SU-DHL-6 (cell line): ENCODE results near the gene DCAF4.
A peak's percentile ranks its signal among the peaks of the same experiment; 100 is the strongest.

Experiments
- H2AFZ ChIP-seq: fragments of 200-600 bp; sonication (generic); 2 replicates; pipeline ENCODE4 v1.6.1; 2014; ENCODE audit warnings: low read depth, mild to moderate bottlenecking, moderate library complexity, mixed read lengths, antibody characterized with exemption, low read length; ENCODE audit not compliant: severe bottlenecking
- H3F3A ChIP-seq: fragments of 200-600 bp; shearing (Covaris generic); 2 replicates; pipeline ENCODE4 v1.6.0; 2016; ENCODE audit warnings: antibody characterized with exemption, mild to moderate bottlenecking; ENCODE audit not compliant: insufficient read depth
- H3K27ac ChIP-seq: fragments of 200-600 bp; sonication (generic); 2 replicates; pipeline ENCODE4 v1.5.1; 2016; ENCODE audit warnings: low read depth, mild to moderate bottlenecking, low read length, moderate library complexity, mixed read lengths
- H3K27me3 ChIP-seq: fragments of 200-600 bp; sonication (generic), shearing (Covaris generic); 2 replicates; pipeline ENCODE4 v1.6.0; 2014; ENCODE audit warnings: mild to moderate bottlenecking, low read length
- H3K36me3 ChIP-seq: fragments of 200-600 bp; sonication (generic); 2 replicates; pipeline ENCODE4 v1.6.1; 2014; ENCODE audit warnings: mild to moderate bottlenecking, low read length, mixed read lengths
- H3K4me2 ChIP-seq: fragments of 300-600, 200-600 bp; shearing (Covaris generic), sonication (generic); 2 replicates; pipeline ENCODE4 v1.6.0; 2014; ENCODE audit warnings: low read length, low read depth, mild to moderate bottlenecking; ENCODE audit not compliant: poor library complexity, severe bottlenecking
- H3K4me3 ChIP-seq: fragments of 200-600 bp; sonication (generic); 2 replicates; pipeline ENCODE4 v1.5.1; 2014; ENCODE audit warnings: antibody characterized with exemption, low read length, mild to moderate bottlenecking, mixed read lengths; ENCODE audit not compliant: insufficient read depth, poor library complexity, severe bottlenecking
- H3K79me2 ChIP-seq: fragments of 200-600 bp; sonication (generic); 2 replicates; pipeline ENCODE4 v1.6.1; 2014; ENCODE audit warnings: mild to moderate bottlenecking, low read length, moderate library complexity; ENCODE audit not compliant: insufficient read depth
- H3K9ac ChIP-seq: fragments of 200-600 bp; sonication (generic); 2 replicates; pipeline ENCODE4 v1.7.0; 2014; ENCODE audit warnings: mild to moderate bottlenecking, low read length
- H3K9me2 ChIP-seq: fragments of 200-600 bp; sonication (generic); replicated peaks from 2 replicates; pipeline ENCODE4 v1.6.1; 2014; ENCODE audit warnings: low read length; ENCODE audit not compliant: insufficient read depth
- H3K9me3 ChIP-seq: fragments of 200-600 bp; sonication (generic); 2 replicates; pipeline ENCODE4 v1.6.1; 2014; ENCODE audit warnings: low read length, mixed read lengths; ENCODE audit not compliant: insufficient read depth
- H4K20me1 ChIP-seq: fragments of 200-600 bp; sonication (generic); 2 replicates; pipeline ENCODE4 v1.6.1; 2014; ENCODE audit warnings: low read depth, mild to moderate bottlenecking, antibody characterized with exemption, low read length, moderate library complexity, mixed read lengths
- EZH2phosphoT487 ChIP-seq: fragments of 200-600 bp; sonication (generic), shearing (Covaris generic); conservative IDR thresholded peaks from 2 replicates; pipeline ENCODE4 v1.6.1; 2018; ENCODE audit warnings: mild to moderate bottlenecking, antibody characterized with exemption, low read length, moderate library complexity, mixed read lengths
- TF ChIP-seq, protein P1 (sequence below): fragments of 200-600 bp; sonication (generic); IDR thresholded peaks from one replicate; pipeline ENCODE4 v1.5.1; 2017; ENCODE audit warnings: antibody characterized with exemption, mild to moderate bottlenecking, low read length, moderate library complexity; ENCODE audit not compliant: insufficient read depth, poor library complexity, severe bottlenecking

Gene DCAF4

DNA sequence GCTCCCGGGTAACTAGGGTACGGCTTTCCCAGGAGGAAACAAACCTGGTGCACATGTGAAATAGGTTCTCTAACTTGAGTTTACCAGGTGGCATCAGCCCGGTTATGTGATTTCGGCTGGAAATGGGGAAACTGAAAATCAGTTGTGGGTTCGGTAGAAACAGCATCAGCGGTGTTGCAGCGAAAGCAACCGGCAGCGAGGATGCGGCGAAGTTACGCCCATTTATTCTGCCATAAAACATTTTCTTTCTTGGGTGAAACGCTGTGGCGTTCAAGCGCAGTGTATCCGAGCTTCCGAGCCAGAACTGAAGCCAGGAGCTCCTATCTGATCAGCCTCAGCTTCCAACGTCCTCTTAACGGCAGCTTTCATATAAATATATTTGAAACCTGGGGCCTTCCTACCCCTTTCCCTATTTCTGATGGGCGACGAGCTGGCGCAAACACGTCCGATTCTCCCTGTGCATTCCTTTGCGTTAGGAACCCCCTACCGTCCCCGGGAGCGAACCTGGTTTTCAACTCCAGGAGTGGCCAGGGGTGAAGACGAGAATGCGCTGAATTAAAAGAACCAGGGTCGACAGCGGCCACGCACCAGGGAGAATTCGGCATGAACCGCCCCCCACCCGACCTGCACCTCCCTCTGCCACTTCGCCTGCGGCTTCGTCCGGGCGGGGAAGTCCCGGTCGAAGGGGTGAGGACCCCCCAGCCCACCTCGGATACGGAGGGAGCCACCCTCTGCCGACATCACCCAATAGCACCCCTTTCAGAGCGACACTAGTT, 34.0 kb upstream of the DCAF4 start:
- no peaks in the 10 kb centered on the region for H3K36me3 ChIP-seq
- H3K79me2 ChIP-seq = peaks cover 7% of the 10 kb centered on the region; the same call in 1 of the 2 replicates
- H2AFZ ChIP-seq = no peak overlapping the region
- TF ChIP-seq, protein P1, sequence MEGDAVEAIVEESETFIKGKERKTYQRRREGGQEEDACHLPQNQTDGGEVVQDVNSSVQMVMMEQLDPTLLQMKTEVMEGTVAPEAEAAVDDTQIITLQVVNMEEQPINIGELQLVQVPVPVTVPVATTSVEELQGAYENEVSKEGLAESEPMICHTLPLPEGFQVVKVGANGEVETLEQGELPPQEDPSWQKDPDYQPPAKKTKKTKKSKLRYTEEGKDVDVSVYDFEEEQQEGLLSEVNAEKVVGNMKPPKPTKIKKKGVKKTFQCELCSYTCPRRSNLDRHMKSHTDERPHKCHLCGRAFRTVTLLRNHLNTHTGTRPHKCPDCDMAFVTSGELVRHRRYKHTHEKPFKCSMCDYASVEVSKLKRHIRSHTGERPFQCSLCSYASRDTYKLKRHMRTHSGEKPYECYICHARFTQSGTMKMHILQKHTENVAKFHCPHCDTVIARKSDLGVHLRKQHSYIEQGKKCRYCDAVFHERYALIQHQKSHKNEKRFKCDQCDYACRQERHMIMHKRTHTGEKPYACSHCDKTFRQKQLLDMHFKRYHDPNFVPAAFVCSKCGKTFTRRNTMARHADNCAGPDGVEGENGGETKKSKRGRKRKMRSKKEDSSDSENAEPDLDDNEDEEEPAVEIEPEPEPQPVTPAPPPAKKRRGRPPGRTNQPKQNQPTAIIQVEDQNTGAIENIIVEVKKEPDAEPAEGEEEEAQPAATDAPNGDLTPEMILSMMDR = no peak
- TF ChIP-seq EZH2phosphoT487 = no peak
- peaks cover 6% of the 10 kb centered on the region; the same call in 1 of the 2 replicates for H4K20me1 ChIP-seq
- no peak overlapping the region for H3K27ac ChIP-seq
- H3K27me3 ChIP-seq = no peaks in the 10 kb centered on the region
- peak overlapping the region; percentile 90 for H3K4me3 ChIP-seq
- H3F3A ChIP-seq = 0 out of 2 replicates have a peak, but pooled peaks cover 3% of the 10 kb centered on the region
- no peaks in the 10 kb centered on the region for H3K9me2 ChIP-seq
- H3K9ac ChIP-seq = peak overlapping the region; percentile 66
- no peaks in the 10 kb centered on the region for H3K9me3 ChIP-seq
- peak overlapping the region; percentile 91 for H3K4me2 ChIP-seq

DNA sequence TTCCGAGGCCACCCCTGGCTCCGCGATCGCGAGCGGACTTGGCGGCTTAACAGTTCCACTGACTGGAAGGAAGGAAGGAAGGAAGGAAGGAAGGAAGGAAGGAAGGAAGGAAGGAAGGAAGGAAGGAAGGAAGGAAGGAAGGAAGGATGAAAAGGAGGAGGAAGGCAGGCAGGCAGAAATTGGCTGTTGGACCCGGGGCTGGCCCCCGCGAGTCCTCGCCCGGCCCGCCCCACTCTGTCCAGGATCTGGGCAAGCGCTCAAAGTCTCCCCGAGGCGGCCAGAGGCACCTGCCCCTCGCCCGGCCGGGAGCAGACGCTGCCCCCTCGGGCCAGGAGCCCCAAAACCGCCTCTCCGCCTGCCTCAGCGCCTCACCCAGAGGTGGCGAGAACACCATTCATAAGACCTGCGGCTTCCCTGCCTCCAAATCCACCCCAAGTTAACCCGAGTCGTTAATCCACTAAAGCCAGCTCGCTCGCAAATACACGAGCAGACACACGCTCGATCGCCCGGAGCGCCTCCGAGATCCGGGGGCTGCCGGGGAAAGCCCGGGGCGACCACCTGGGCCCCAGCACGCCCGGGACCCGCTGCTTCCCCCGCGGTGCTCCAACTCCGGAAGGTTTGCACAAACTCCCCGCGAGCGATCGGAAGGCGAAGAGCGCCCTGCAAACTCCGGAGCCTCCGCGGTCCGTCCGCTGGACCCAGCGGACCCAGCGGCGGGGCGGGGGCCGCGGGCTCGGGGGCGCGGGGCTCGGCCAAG, 33.2 kb upstream of the DCAF4 start:
- no peaks in the 10 kb centered on the region for H3K36me3 ChIP-seq
- no peak for TF ChIP-seq EZH2phosphoT487
- TF ChIP-seq, protein P1 = no peak
- H3K9me2 ChIP-seq = no peaks in the 10 kb centered on the region
- peak overlapping the region; percentile 51 for H3K27ac ChIP-seq
- 0 out of 2 replicates have a peak, but pooled peaks cover 7% of the 10 kb centered on the region for H3K79me2 ChIP-seq
- no peaks in the 10 kb centered on the region for H3K27me3 ChIP-seq
- no peaks in the 10 kb centered on the region for H3K9me3 ChIP-seq
- H4K20me1 ChIP-seq = peaks cover 6% of the 10 kb centered on the region; the same call in 1 of the 2 replicates
- H2AFZ ChIP-seq = peak overlapping the region; percentile 97
- 0 out of 2 replicates have a peak, but pooled peaks cover 3% of the 10 kb centered on the region for H3F3A ChIP-seq
- peak overlapping the region; percentile 66 for H3K9ac ChIP-seq
- H3K4me3 ChIP-seq = peak overlapping the region; percentile 90
- H3K4me2 ChIP-seq = peak overlapping the region; percentile 91

DNA sequence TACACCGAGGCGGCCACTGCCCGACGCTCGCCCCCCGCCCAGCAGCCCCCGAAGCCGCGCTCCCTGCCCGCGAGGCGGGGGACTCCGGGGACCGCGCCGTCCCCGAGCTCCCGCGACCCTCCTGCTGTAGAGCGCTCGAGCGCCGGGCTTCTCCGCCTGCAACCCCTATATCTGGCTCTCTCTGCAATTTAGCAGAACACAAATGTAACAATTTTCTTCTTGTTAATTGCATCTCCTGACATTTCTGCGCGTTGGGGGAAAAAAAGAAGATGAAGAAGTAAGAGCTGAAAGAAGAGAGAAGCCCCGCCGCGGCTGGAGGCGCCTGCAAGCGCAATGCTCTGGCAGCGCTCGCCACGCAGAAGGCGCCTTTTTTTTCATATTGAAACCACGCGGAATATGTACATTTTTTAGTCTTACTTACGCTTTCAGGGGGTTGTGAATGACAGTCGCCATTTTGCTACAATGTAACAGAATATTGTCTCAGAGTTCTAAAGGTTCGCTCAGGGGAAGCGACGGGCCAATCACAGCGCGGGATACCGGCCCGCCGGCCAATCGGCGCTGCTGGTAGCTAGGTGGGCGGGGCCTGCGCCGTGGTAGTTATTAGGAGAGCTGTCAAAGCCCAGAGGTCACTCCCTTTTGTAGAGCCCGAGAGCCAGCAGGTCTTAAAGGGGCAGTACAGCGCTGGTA, 32.5 kb upstream of the DCAF4 start, which contains the start of gene DPF3:
TSS of gene DPF3 (minus strand) at position 466 of the 687 bp plus-strand sequence. CDS start at position 453, 13 bp downstream.
- peak within 1 kb of the TSS; percentile 91 for H3K4me2 ChIP-seq

More for the DNA sequence above, 32.5 kb upstream of the DCAF4 start, which contains the start of gene DPF3:
- Histone ChIP-seq H3K27me3 (no peaks in the 10 kb centered on the region), H3K9me2 (no peaks in the 10 kb centered on the region), H3K27ac (peak within 1 kb of the TSS; percentile 51), H3F3A (0 out of 2 replicates have a peak, but pooled peaks cover 3% of the 10 kb centered on the region), H3K4me3 (peak within 1 kb of the TSS; percentile 90), H2AFZ (peak within 1 kb of the TSS; percentile 97), H3K9me3 (no peaks in the 10 kb centered on the region), H3K9ac (peak within 1 kb of the TSS; percentile 66), H4K20me1 (peaks cover 3% of the 10 kb centered on the region; the same call in 1 of the 2 replicates), H3K36me3 (no peaks in the 10 kb centered on the region), H3K79me2 (0 out of 2 replicates have a peak, but pooled peaks cover 7% of the 10 kb centered on the region)
- TF ChIP-seq EZH2phosphoT487 = no peak
- TF ChIP-seq, protein P1 = no peak
